Mesothelial cell of epicardium (in vitro differentiated cells): Measurements from ENCODE around the gene SLC22A3. TPM values are rescaled to one million over a fixed set of nuclear protein-coding genes. Genes with fewer than 3 reads are reported as not detected.

Source experiments
- DNase-seq, 2 experiments: peaks; one replicate each; pipeline ENCODE4 v3.0.0; 2021; ENCODE audit warnings: low spot score in 2 of 2; ENCODE audit not compliant: unreplicated experiment in 2 of 2
- H3K27ac Mint-ChIP-seq: 2 replicates; pipeline ENCODE4 v1.8.0; 2021; ENCODE audit warnings: mixed read lengths
- H3K27me3 Mint-ChIP-seq: 2 replicates; pipeline ENCODE4 v1.8.0; 2021; ENCODE audit warnings: low read depth, mixed read lengths
- H3K36me3 Mint-ChIP-seq: 2 replicates; pipeline ENCODE4 v1.8.0; 2021; ENCODE audit warnings: mixed read lengths
- H3K4me1 Mint-ChIP-seq: 2 replicates; pipeline ENCODE4 v1.8.0; 2021; ENCODE audit warnings: mixed read lengths
- H3K4me3 Mint-ChIP-seq: 2 replicates; pipeline ENCODE4 v1.8.0; 2021; ENCODE audit warnings: mild to moderate bottlenecking, moderate library complexity, mixed read lengths
- H3K9me3 Mint-ChIP-seq: 2 replicates; pipeline ENCODE4 v1.8.0; 2021; ENCODE audit warnings: mixed read lengths
- CTCF ChIP-seq: fragments of 200-600 bp; sonication (generic); IDR thresholded peaks from one replicate; pipeline ENCODE4 v1.5.0; 2021; ENCODE audit warnings: antibody characterized with exemption; ENCODE audit not compliant: unreplicated experiment
- total RNA-seq: library from RNA; stranded (reverse); gene quantifications from 3 replicates; pipeline ENCODE4 v1.2.1, GENCODE V29; 2021

The SLC22A3 gene
- total RNA-seq, 1 donor from 2014 or later = 1.3 TPM

GRCh38 chr6:160349020-160349441, 853 bp downstream of the SLC22A3 start:
- no peak overlapping the region for H3K27ac Mint-ChIP-seq
- no peaks in the 10 kb centered on the region for H3K36me3 Mint-ChIP-seq
- no peak for TF ChIP-seq CTCF
- H3K27me3 Mint-ChIP-seq = peaks cover 83% of the 10 kb centered on the region
- no peaks in the 10 kb centered on the region for H3K9me3 Mint-ChIP-seq
- peaks cover 5% of the 10 kb centered on the region for H3K4me1 Mint-ChIP-seq
- no peak for DNase-seq
- peak overlapping the region; percentile 61 for H3K4me3 Mint-ChIP-seq

- DNase-seq = no peak
- H3K4me1 Mint-ChIP-seq = peaks cover 5% of the 10 kb centered on the region
- H3K4me3 Mint-ChIP-seq = peak overlapping the region; percentile 7
- no peaks in the 10 kb centered on the region for H3K9me3 Mint-ChIP-seq
- H3K27me3 Mint-ChIP-seq = peaks cover 80% of the 10 kb centered on the region
- TF ChIP-seq CTCF = no peak
- no peak overlapping the region for H3K27ac Mint-ChIP-seq
- H3K36me3 Mint-ChIP-seq = no peaks in the 10 kb centered on the region
These were observed 1.7 kb downstream of the SLC22A3 start for GRCh38 chr6:160349814-160350350.

GRCh38 chr6:160353950-160354496, 5.8 kb downstream of the SLC22A3 start:
- Mint-ChIP-seq H3K27me3 (peaks cover 56% of the 10 kb centered on the region), H3K9me3 (no peaks in the 10 kb centered on the region), H3K4me3 (no peak overlapping the region), H3K27ac (no peak overlapping the region), H3K36me3 (no peaks in the 10 kb centered on the region), H3K4me1 (peaks cover 3% of the 10 kb centered on the region)
- no peak for TF ChIP-seq CTCF
- no peak for DNase-seq

- no peak for DNase-seq
- no peak overlapping the region for H3K27ac Mint-ChIP-seq
- no peak for TF ChIP-seq CTCF
- H3K4me1 Mint-ChIP-seq = no peaks in the 10 kb centered on the region
- H3K9me3 Mint-ChIP-seq = no peaks in the 10 kb centered on the region
- H3K4me3 Mint-ChIP-seq = no peak overlapping the region
- no peaks in the 10 kb centered on the region for H3K36me3 Mint-ChIP-seq
- H3K27me3 Mint-ChIP-seq = peaks cover 46% of the 10 kb centered on the region
These were observed 6.8 kb downstream of the SLC22A3 start for GRCh38 chr6:160355001-160355400.

- Mint-ChIP-seq H3K4me3 (no peak overlapping the region), H3K27ac (no peak overlapping the region), H3K9me3 (no peaks in the 10 kb centered on the region), H3K36me3 (no peaks in the 10 kb centered on the region), H3K27me3 (peaks cover 34% of the 10 kb centered on the region), H3K4me1 (no peaks in the 10 kb centered on the region)
- no peak for TF ChIP-seq CTCF
- DNase-seq = no peak
These were observed 8.0 kb downstream of the SLC22A3 start for GRCh38 chr6:160356074-160356744.
